Activated CD8-positive, alpha-beta T cell treated with anti-CD3 and anti-CD28 coated beads, Interleukin-2, amount 10 ng/mL, durations not matched to agents 7 days and 5 days (primary cell): ENCODE results near the gene LGALS7. TPM values are rescaled to one million over a fixed set of nuclear protein-coding genes. Genes with fewer than 3 reads are reported as not detected.
"Not testable (repeated sequence)": the region's sequence is repeated elsewhere in the genome, so short reads cannot be mapped to it uniquely, and the experiment has no call there.

ENCODE experiments used
- ATAC-seq: fragments of 150-1000 bp; cut with Tn5 transposase; one replicate; pipeline ENCODE4 v1.10.0; 2021; ENCODE audit warnings: moderate library complexity
- CTCF ChIA-PET: fragments of 350-600 bp; sonication (Branson Sonifier 250); formaldehyde crosslinking; loops from one replicate; lab custom pipeline; 2021; ENCODE audit warnings: antibody characterized with exemption; lab: Charles Lee
- POLR2A ChIA-PET: fragments of 350-600 bp; sonication (Branson Sonifier 250); formaldehyde crosslinking; loops from one replicate; lab custom pipeline; 2021; ENCODE audit warnings: antibody characterized with exemption; lab: Charles Lee
- DNase-seq: peaks from one replicate; pipeline ENCODE4 v3.0.0-alpha.2; 2020
- H3K27ac Mint-ChIP-seq: one replicate; pipeline ENCODE4 v1.8.0; 2021; ENCODE audit warnings: mild to moderate bottlenecking, mixed read lengths
- H3K27me3 Mint-ChIP-seq: one replicate; pipeline ENCODE4 v1.8.0; 2021; ENCODE audit warnings: low read depth, mixed read lengths
- H3K36me3 Mint-ChIP-seq: one replicate; pipeline ENCODE4 v1.8.0; 2021; ENCODE audit warnings: low read depth, mixed read lengths
- H3K4me1 Mint-ChIP-seq: one replicate; pipeline ENCODE4 v1.8.0; 2021; ENCODE audit warnings: low read depth, mixed read lengths
- H3K4me3 Mint-ChIP-seq: one replicate; pipeline ENCODE4 v1.8.0; 2021; ENCODE audit warnings: mild to moderate bottlenecking, mixed read lengths
- H3K9me3 Mint-ChIP-seq: one replicate; pipeline ENCODE4 v1.8.0; 2022; ENCODE audit warnings: mixed read lengths; ENCODE audit not compliant: insufficient read depth
- total RNA-seq, 2 experiments: library from RNA; stranded (reverse); gene quantifications; one replicate each; pipeline ENCODE4 v1.2.3, GENCODE V29; 2021

LGALS7 gene
- total RNA-seq, 2 experiments from 2014 or later: not detected

DNA sequence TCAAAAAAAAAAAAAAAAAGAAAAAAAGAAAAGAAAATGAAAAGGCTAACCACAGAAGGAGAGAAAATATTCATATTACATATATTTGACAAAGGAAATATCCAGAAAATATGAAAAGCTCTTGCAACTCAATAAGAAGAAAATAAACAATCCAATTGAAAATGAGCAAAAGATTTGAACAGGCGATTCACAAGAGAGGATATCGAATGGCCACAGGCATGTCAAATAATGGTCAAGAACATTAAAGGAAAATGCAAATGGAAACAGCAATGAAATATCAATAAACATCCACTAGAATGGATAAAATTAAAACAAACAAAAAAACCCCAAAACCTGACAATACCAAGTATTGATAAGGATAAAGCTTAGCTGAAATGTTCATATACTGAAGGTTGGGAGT is 8.1 kb downstream of the LGALS7 start:
- Mint-ChIP-seq H3K27ac (no peak overlapping the region), H3K4me1 (peaks cover 9% of the 10 kb centered on the region), H3K4me3 (no peak overlapping the region), H3K36me3 (no peaks in the 10 kb centered on the region), H3K27me3 (peaks cover 7% of the 10 kb centered on the region), H3K9me3 (no peaks in the 10 kb centered on the region)
- ChIA-PET CTCF (no interaction called here), POLR2A (no interaction called here)
- DNase-seq (no peak), ATAC-seq (no peak)

DNA sequence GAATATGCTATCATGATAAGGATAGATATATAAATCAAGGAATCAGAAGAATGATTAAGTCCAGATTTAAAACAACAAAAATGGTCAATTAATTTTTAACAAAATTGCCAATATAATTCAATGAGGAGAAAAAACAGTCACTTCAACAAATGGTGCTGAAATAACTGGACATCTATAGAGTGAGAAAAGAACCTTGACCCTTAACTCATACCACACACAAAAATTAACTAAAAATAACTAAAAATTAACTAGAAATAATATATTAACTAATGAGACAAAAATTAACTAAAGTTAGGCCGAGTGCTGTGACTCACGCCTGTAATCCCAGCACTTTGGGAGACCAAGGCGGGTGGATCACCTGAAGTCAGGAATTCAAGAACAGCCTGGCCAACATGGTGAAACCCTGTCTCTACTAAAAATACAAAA is 9.5 kb downstream of the LGALS7 start:
- Mint-ChIP-seq H3K4me1 (no peaks in the 10 kb centered on the region), H3K9me3 (no peaks in the 10 kb centered on the region), H3K27me3 (peaks cover 7% of the 10 kb centered on the region), H3K27ac (no peak overlapping the region), H3K4me3 (no peak overlapping the region), H3K36me3 (no peaks in the 10 kb centered on the region)
- ChIA-PET CTCF (interaction anchor here (1.7 kb wide), 1 partner anchor 167 kb away, joined by 4 read pairs; the partner anchor contains the start of genes MRPS12 and SARS2), POLR2A (no interaction called here)
- ATAC-seq (no peak), DNase-seq (no peak)

DNA sequence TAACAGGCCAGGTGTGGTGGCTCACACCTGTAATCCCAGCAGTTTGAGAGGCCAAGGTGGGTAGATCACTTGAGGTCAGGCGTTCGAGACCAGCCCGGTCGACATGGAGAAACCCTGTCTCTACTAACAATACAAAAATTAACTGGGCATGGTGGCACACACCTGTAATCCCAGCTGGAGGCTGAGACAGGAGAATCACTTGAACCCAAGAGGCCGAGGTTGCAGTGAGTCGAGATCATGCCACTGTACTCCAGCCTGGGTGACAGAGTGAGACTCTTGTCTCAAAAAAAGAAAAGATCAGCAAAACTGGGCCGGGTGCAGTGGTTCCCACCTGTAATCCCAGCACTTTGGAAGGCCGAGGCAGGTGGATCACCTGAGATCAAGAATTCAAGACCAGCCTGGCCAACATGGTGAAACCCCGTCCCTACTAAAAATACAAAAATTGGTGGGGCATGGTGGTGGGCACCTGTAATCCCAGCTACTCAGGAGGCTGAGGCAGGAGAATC is 11.4 kb downstream of the LGALS7 start:
- H3K27me3 Mint-ChIP-seq, ATAC-seq, H3K36me3 Mint-ChIP-seq, H3K4me3 Mint-ChIP-seq, H3K9me3 Mint-ChIP-seq, H3K4me1 Mint-ChIP-seq, DNase-seq, POLR2A ChIA-PET, H3K27ac Mint-ChIP-seq: not testable (repeated sequence)
- CTCF ChIA-PET: interaction anchor here (1.2 kb wide), 1 partner anchor 125 kb away, joined by 6 read pairs; no protein-coding TSS in a partner anchor

DNA sequence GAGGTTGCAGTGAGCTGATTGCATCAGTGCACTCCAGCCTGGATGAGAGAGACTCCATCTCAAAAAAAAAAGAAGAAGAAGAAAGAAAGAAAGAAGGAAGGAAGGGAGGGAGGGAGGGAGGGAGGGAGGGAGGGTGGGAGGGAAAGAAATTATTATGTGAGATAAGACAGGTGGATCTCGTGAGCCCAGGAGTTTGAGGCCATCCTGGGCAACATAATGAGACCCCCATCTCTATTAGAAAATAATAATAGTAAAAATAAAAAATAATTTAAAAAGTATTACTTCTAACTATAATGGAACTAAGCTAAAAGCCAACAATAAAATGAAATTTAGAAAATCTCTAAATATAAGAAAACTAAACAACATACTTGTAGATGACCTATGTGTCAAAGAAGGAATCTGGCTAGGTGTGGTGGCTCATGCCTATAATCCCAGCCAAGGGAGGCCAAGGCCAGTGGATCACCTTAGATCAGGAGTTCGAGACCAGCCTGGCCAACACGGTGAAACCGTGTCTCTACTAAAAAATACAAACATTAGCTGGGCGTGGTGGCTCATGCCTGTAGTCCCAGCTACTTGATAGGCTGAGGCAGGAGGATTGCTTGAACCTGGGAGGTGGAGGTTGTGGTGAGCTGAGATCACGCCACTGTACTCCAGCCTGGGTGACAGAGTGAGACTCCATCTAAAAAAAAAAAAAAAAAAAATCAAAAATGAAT is 12.4 kb downstream of the LGALS7 start:
- DNase-seq, H3K4me3 Mint-ChIP-seq, POLR2A ChIA-PET, H3K27ac Mint-ChIP-seq, H3K36me3 Mint-ChIP-seq, H3K4me1 Mint-ChIP-seq, H3K27me3 Mint-ChIP-seq, ATAC-seq, H3K9me3 Mint-ChIP-seq: not testable (repeated sequence)
- CTCF ChIA-PET: interaction anchor here (1.0 to 1.2 kb wide), 2 partner anchors 126 to 179 kb away, joined by 3 to 6 read pairs; no protein-coding TSS in a partner anchor

DNA sequence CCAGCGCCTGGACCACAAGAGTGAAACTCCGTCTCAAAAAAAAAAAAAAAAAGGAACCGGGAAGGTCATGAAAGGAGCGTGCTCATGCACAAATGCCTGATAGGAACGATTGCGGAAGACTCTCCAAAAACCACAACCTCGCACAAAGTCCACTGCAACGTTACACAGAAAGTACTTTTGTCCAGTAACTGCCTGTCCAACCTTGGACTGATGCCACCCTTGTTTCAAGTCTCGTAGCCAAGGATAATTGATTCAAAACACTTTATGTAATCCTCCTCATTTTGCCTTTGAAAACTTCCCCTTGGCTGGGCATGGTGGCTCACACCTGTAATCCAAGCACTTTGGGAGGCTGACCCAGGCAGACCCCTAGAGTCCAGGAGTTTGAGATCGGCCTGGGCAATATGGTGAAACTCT is 13.7 kb downstream of the LGALS7 start:
- no peaks in the 10 kb centered on the region for H3K36me3 Mint-ChIP-seq
- no peak overlapping the region for H3K27ac Mint-ChIP-seq
- no peaks in the 10 kb centered on the region for H3K4me1 Mint-ChIP-seq
- DNase-seq (no peak), ATAC-seq (no peak)
- H3K27me3 Mint-ChIP-seq: no peaks in the 10 kb centered on the region
- H3K9me3 Mint-ChIP-seq: no peaks in the 10 kb centered on the region
- POLR2A ChIA-PET: no interaction called here
- CTCF ChIA-PET: no interaction called here
- H3K4me3 Mint-ChIP-seq: no peak overlapping the region

DNA sequence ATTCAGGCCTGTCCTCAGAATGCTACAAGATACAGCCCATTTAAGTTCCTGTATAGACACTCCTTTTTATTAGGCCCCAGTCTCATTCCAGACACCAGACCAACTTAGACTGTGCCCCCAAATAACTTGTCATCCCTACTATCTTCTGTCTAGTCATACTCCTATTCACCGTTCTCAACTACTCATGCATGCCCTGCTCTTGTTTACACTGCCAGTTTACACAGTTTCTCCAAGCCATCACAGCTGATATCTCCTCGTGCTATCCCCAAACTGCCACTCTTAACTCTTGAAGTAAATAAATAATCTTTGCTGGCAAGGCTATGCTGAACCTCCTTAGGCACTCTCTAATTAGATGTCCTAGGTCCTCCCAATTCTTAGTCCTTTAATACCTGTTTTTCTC is 19.1 kb downstream of the LGALS7 start:
- H3K27ac Mint-ChIP-seq, ATAC-seq, H3K4me1 Mint-ChIP-seq, H3K36me3 Mint-ChIP-seq, DNase-seq, H3K9me3 Mint-ChIP-seq, CTCF ChIA-PET, H3K4me3 Mint-ChIP-seq, POLR2A ChIA-PET: not testable (repeated sequence)
- peaks cover 14% of the 10 kb centered on the region for H3K27me3 Mint-ChIP-seq

DNA sequence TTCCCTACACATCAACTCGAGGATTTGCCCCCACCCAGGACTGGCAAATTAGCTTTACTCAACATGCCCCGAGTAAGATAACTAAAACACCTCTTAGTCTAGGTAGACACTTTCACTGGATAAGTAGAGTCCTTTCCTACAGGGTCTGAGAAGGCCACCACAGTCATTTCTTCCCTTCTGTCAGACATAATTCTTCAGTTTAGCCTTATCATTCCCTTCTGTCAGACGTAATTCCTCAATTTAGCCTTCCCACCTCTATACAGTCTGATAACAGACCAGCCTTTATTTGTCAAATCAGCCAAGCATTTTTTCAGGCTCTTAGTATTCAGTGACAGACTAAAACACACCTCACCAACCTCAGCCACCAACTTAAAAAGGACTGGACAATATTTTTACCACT is 19.5 kb downstream of the LGALS7 start:
- DNase-seq, H3K4me1 Mint-ChIP-seq, POLR2A ChIA-PET, H3K9me3 Mint-ChIP-seq, ATAC-seq, H3K36me3 Mint-ChIP-seq, H3K4me3 Mint-ChIP-seq, CTCF ChIA-PET, H3K27ac Mint-ChIP-seq: not testable (repeated sequence)
- peaks cover 14% of the 10 kb centered on the region for H3K27me3 Mint-ChIP-seq

DNA sequence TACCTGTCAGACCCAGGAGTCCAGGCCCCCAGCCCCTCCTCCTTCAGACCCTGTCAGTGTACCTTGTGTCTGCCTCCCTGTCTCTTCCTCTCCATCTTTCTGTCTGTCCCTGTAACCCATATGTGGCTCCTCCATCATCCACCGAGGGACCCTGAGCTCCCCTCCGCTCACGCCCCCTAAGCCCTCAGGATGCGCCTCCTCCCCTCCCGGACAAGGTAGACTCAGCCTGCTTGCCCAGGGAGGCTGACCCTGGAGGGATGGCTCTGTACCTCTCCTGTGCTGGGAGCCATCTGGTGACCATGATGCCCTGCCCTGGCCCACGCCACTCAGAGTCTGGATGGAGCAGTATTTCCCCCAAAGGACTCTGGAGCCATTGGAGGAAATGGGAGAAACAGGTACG is 28.0 kb downstream of the LGALS7 start:
- Mint-ChIP-seq H3K36me3 (no peaks in the 10 kb centered on the region), H3K27ac (no peak overlapping the region), H3K27me3 (peaks cover 3% of the 10 kb centered on the region), H3K9me3 (no peaks in the 10 kb centered on the region), H3K4me3 (no peak overlapping the region), H3K4me1 (peaks cover 2% of the 10 kb centered on the region)
- no peak for ATAC-seq
- ChIA-PET POLR2A (no interaction called here), CTCF (no interaction called here)
- DNase-seq: no peak

DNA sequence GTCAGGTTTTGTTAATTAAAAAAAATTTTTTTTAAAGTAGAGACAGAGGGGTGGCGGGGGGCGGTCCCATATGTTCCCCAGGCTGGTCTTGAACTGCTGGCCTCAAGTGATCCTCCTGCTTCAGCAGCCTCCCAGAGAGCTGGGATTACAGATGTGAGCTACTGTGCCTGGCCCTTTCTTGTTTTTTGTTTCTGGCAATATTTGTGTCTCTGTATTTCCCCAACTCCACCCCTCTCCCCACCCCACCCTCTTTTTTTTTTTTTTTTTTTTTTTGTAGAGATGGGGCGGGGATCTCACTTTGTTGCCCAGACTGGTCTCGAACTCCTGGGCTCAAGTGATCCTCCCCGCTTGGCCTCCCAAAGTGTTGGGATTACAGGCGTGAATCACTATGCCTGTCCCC is 28.4 kb downstream of the LGALS7 start:
- H3K4me1 Mint-ChIP-seq: peaks cover 6% of the 10 kb centered on the region
- ATAC-seq (no peak), DNase-seq (no peak)
- POLR2A ChIA-PET: no interaction called here
- H3K36me3 Mint-ChIP-seq: no peaks in the 10 kb centered on the region
- no peak overlapping the region for H3K27ac Mint-ChIP-seq
- CTCF ChIA-PET: interaction anchor here (0.9 kb wide), 1 partner anchor 186 kb away, joined by 3 read pairs; the partner anchor contains the start of genes MRPS12 and SARS2
- H3K27me3 Mint-ChIP-seq: no peaks in the 10 kb centered on the region
- no peak overlapping the region for H3K4me3 Mint-ChIP-seq
- H3K9me3 Mint-ChIP-seq: no peaks in the 10 kb centered on the region

DNA sequence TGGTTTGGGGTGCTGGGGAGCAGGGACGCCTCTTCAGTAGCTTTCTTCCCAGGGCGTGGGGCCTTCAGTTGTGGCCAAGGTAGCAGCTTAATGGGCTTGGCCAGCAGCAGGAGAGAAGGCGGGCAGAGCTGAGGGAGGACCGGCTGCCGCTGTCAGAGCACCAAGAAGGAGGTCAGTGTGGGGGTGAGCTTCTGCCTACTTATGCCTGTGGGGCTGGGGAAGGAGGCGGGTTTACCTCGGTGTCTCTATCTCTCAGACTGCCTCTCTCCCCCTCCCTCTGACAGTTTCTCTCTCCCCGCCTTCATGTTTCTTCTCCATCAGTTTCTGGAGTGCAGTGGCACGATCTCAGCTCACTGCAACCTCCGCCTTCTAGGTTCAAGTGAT is 29.0 kb downstream of the LGALS7 start, which contains the start of gene CAPN12:
CAPN12 (minus strand) TSS at position 177 of the 384 bp plus-strand sequence. CDS start 309 bp downstream, outside the sequence.
- H3K27ac Mint-ChIP-seq: no peak within 1 kb of the TSS
- no peaks in the 10 kb centered on the region for H3K36me3 Mint-ChIP-seq
- H3K4me3 Mint-ChIP-seq: no peak within 1 kb of the TSS
- H3K27me3 Mint-ChIP-seq: no peaks in the 10 kb centered on the region
- ChIA-PET CTCF (interaction anchor here (0.9 kb wide), 1 partner anchor 186 kb away, joined by 3 read pairs; the partner anchor contains the start of genes MRPS12 and SARS2), POLR2A (no interaction called here)
- H3K4me1 Mint-ChIP-seq: peaks cover 12% of the 10 kb centered on the region
- no peak for DNase-seq
- H3K9me3 Mint-ChIP-seq: no peaks in the 10 kb centered on the region
- no peak for ATAC-seq

DNA sequence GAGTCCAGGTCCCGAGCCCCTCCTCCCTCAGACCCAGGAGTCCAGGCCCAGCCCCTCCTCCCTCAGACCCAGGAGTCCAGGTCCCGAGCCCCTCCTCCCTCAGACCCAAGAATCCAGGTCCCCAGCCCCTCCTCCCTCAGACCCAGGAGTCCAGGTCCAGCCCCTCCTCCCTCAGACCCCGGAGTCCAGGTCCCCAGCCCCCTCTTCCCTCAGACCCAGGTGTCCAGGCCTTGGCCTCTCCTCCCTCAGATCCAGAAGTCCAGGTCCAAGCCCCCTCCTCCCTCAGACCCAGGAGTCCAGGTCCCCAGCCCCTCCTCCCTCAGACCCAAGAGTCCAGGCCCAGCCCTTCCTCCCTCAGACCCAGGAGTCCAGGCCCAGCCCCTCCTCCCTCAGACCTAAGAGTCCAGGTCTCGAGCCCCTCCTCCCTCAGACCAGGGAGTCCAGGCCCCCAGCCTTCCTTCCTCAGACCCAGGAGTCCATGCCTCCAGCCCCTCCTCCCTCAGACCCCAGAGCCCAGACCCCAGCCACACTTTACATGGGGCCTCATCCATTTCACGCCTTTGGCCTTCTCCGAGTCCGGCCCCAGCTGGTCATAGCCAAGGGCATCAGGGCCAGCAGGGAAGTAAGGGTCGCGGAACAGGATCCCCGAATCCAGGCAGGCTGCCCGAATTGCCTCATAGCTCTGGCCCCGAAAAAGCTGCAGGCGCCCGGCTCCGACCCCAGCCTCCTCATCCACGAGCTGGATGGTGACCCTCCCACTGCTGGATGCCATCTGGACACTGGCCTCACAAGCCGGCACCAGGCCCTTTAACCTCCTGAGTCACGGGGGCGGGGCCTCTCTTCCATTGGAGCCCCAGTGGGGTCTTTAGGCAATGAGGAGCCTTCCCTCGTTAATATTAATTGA is 29.7 kb downstream of the LGALS7 start:
- H3K27me3 Mint-ChIP-seq: no peaks in the 10 kb centered on the region
- peaks cover 17% of the 10 kb centered on the region for H3K4me1 Mint-ChIP-seq
- no peak overlapping the region for H3K27ac Mint-ChIP-seq
- no peaks in the 10 kb centered on the region for H3K9me3 Mint-ChIP-seq
- no peak for ATAC-seq
- no peaks in the 10 kb centered on the region for H3K36me3 Mint-ChIP-seq
- no peak for DNase-seq
- H3K4me3 Mint-ChIP-seq: no peak overlapping the region
- ChIA-PET POLR2A (no interaction called here), CTCF (interaction anchor here (0.9 kb wide), 1 partner anchor 187 kb away, joined by 3 read pairs; the partner anchor contains the start of genes MRPS12 and SARS2)
